Vagina (tissue), 2 donors: ENCODE results near the gene ACYP2.

Experiments used
- CTCF ChIP-seq, 3 experiments: fragments of 450-650 bp in 2 of 3; fragments of 200-600 bp in 1 of 3; sonication (generic) in 1 of 3; IDR thresholded peaks; one replicate each; pipeline ENCODE4 v1.5.1; 2017 to 2019; ENCODE audit warnings: antibody characterized with exemption in 3 of 3, mild to moderate bottlenecking in 2 of 3, moderate library complexity in 2 of 3
- POLR2A ChIP-seq, 2 donors: fragments of 450-650 bp; IDR thresholded peaks; one replicate each; pipeline ENCODE4 v1.6.1; 2017; ENCODE audit warnings: antibody characterized with exemption in 2 of 2, mild to moderate bottlenecking in 2 of 2, moderate library complexity in 2 of 2
- POLR2AphosphoS5 ChIP-seq, 2 donors: sonication (generic); formaldehyde crosslinking; IDR thresholded peaks; one replicate each; pipeline ENCODE4 v1.9.0; 2017; ENCODE audit warnings: antibody characterized with exemption in 2 of 2, mild to moderate bottlenecking in 2 of 2, low read depth in 1 of 2; ENCODE audit not compliant: insufficient read depth in 1 of 2

- TF ChIP-seq CTCF (IDR thresholded peaks at IDR 0.05) = no peak
- no peak for TF ChIP-seq POLR2AphosphoS5 (IDR thresholded peaks at IDR 0.05; ENCODE audit: insufficient read depth in 1 of 2, low read depth in 1 of 2)
- no peak for TF ChIP-seq POLR2A (IDR thresholded peaks at IDR 0.05)
These were observed 48.7 kb downstream of the ACYP2 start for GRCh38 chr2:54164106-54164505.
